GM18520 (cell line): ENCODE results near the gene RAB40A.
"Not testable (repeated sequence)": the region's sequence is repeated elsewhere in the genome, so short reads cannot be mapped to it uniquely, and the experiment has no call there.

Experiments
- ATAC-seq: cut with Tn5 transposase; IDR thresholded peaks from one replicate; pipeline ENCODE4 v1.9.1; 2021; ENCODE audit not compliant: unreplicated experiment

RAB40A gene

DNA sequence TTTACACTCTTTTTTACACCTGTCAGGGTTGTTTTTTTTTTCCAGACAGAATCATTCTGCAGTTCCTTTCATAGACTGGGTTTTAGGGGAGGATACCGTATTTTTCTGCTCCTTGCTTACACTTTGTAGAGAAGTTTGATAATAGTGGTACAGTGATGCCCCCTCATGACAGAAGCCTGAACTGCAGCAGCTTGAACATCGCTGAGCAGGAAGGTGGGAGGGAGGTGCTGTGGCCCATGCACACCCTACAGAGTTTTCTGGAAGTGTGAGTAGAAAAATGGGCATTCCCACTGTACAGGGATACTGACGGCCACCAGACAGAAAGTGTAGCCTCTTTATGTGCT, 54.5 kb downstream of the RAB40A start:
- ATAC-seq, result no peak

DNA sequence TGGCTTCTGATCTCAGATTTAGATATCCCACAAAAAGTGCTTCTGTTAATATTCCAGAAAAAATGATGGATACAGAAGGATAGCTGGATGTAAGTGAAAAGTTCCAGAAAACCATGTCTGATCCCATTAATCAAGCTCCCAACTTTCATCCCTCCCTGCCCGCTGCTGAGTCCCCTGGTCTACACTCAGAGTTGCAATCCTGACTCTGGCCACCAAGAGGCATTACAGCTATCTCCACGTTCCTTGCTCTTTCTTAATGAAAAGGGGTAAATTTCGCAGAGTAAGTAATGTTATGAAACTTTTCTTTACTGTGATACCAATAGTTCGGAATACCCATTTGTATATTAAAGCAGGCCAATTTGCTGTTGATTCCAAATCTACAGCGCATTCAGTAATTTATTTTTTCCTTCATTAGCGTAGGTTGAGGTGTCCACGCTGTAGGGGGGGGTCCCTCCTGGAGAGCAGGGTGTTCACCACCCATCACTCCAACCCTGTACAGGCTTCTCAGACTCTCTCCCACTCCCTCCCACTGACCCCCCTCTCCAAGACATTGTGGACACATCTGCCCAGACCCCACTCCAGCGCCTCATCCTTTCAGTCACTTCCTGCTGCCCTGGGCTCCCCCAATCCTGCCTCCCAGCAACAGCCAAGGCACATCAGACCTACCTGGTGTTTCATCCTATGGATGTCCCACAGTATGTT, 55.1 kb downstream of the RAB40A start:
- ATAC-seq, result no peak

DNA sequence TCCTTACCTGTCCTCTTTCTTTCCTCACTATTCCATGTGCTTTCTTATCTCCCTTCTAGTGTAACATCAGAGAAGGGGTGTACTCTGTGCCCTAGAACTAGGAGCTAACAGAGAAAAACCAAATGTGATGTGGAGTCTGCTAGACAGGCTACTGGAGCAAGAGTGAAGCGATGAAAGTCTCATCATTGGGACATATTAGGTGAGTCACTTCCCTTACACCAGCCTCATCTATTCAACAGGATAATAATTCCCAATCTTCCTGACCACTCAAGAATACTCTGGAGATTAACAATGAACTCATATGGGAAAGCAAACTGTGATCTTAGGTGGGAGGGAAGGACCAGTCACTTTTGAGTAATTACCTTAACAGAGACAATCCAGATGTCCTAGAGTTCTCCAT, 58.1 kb downstream of the RAB40A start:
- no peak for ATAC-seq

DNA sequence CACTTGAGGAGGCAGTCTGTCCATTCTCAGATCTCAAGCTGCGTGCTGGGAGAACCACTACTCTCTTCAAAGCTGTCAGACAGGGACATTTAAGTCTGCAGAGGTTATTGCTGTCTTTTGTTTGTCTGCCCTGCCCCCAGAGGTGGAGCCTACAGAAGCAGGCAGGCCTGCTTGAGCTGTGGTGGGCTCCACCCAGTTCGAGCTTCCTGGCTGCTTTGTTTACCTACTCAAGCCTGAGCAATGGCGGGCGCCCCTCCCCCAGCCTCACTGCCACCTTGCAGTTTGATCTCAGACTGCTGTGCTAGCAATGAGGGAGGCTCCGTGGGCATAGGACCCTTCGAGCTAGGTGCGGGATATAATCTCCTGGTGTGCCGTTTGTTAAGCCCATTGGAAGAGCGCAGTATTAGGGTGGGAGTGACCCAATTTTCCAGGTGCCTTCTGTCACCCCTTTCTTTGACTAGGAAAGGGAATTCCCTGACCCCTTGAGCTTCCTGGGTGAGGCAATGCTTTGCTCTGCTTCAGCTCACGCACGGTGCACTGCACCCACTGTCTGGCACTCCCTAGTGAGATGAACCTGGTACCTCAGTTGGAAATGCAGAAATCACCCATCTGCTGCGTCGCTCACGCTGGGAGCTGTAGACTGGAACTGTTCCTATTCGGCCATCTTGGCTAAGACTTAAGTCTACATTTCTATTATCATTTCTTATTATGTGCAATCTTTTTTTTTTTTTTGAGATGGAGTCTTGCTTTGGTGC, 59.1 kb downstream of the RAB40A start:
- not testable (repeated sequence) for ATAC-seq

DNA sequence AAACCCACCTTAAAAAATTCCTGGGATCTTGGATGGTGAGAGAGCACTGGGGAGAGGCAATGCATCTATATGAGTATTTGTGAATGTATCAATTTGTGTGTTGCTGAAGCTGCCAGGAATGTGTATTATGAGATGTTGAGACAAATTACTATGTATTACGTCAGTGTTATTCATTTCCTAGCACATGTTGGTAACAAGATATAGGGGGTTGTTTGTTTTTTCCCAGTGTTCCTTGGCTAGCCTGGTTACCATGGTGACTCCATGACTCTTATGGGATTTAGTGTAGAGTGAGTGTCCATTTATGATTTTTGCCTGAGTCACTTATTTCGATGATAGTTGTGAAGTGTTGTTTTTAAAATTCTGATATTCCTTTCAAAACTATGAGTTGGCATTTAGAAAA, 65.6 kb downstream of the RAB40A start:
- no peak for ATAC-seq
